LNCaP clone FGC (cell line): ENCODE measurements around the gene CXCL11.
A peak's percentile ranks its signal among the peaks of the same experiment; 100 is the strongest.

ENCODE experiments used
- DNase-seq: peaks from one replicate; pipeline ENCODE4 v3.0.0-alpha.2; 2011; ENCODE audit warnings: low read depth
- H3K4me3 ChIP-seq: 2 replicates; pipeline ENCODE4 v1.5.1; 2011; ENCODE audit warnings: mild to moderate bottlenecking, low read depth, low read length, control low read depth
- TF ChIP-seq, protein P1 (sequence below): IDR thresholded peaks from 2 replicates; pipeline ENCODE4 v1.5.1; 2012; ENCODE audit warnings: mild to moderate bottlenecking; ENCODE audit not compliant: control insufficient read depth, insufficient read depth; ENCODE audit errors: extremely low read depth

CXCL11 gene

DNA sequence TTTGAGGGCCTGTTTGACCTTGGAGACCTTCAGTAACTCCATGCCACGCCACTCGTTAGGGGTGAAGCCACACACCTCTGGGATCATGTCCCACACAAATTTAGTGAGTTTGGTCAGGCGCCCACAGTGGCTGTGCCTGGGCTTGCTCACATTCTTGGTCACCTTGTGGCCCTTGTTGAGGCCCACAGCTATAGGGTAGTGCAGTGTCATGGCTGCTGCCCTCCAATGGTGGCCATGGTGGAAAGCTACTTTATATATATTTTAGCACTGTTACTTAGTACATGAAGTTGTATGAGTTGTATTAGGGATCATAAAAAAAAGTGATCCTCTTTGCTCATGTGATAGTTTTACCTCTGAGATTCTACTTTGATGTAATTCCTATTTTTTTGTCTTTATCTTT is 985 bp upstream of the CXCL11 start:
- TF ChIP-seq, protein P1, sequence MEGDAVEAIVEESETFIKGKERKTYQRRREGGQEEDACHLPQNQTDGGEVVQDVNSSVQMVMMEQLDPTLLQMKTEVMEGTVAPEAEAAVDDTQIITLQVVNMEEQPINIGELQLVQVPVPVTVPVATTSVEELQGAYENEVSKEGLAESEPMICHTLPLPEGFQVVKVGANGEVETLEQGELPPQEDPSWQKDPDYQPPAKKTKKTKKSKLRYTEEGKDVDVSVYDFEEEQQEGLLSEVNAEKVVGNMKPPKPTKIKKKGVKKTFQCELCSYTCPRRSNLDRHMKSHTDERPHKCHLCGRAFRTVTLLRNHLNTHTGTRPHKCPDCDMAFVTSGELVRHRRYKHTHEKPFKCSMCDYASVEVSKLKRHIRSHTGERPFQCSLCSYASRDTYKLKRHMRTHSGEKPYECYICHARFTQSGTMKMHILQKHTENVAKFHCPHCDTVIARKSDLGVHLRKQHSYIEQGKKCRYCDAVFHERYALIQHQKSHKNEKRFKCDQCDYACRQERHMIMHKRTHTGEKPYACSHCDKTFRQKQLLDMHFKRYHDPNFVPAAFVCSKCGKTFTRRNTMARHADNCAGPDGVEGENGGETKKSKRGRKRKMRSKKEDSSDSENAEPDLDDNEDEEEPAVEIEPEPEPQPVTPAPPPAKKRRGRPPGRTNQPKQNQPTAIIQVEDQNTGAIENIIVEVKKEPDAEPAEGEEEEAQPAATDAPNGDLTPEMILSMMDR, result no peak
- DNase-seq, result no peak
- no peak overlapping the region for H3K4me3 ChIP-seq

- TF ChIP-seq, protein P1, result no peak
- DNase-seq, result no peak
Measured at GRCh38 chr4:76035141-76035540, 729 bp downstream of the CXCL11 start.

GRCh38 chr4:76029300-76029699 is 6.6 kb downstream of the CXCL11 start:
- TF ChIP-seq, protein P1, result no peak
- no peak overlapping the region for H3K4me3 ChIP-seq
- no peak for DNase-seq

More at GRCh38 chr4:76035141-76035540, 729 bp downstream of the CXCL11 start:
- H3K4me3 ChIP-seq, result no peak overlapping the region

DNA sequence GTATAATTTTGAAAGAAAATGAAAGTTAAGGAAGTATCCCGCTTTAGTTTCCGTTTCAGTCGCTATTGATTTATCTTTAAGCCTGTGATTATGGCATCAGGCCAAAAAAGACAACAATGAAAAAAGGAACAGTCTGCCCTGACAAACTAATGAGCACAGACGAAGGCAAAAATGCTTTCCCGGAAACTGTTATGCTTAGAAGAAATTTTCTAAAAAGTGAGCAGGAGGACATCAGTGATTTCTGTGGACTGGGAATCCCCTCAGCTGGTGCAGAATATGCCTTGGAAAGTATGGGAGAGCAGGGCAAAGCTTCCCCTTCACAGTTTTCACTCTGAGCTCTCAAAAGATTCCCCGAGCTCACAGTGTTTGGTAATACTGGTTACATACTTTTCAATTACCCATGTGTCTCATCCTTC is 7.5 kb downstream of the CXCL11 start:
- DNase-seq, result no peak
- H3K4me3 ChIP-seq, result peak overlapping the region; percentile 17; the same call in 1 of the 2 replicates
- TF ChIP-seq, protein P1, result no peak

DNA sequence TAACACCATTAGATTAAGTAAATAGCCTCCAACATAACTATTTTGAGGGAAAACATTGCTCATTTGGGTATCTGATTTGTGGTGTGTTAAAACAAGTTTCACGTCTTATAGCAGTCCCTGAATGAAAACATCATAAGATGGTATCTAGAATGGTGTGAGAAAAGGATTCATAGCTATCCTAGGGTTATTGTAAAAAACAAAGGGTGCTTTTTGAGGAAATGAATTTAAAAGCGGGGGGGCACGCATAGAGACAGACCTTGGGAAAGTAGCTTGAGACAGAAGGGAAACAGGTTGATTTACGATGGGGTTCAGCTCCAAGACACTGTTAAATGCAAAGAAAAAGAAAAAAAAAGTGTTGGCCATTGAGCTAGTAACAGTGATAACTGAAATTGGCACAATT is 11.8 kb downstream of the CXCL11 start:
- no peak overlapping the region for H3K4me3 ChIP-seq
- TF ChIP-seq, protein P1, result no peak
- DNase-seq, result no peak

- DNase-seq, result no peak
- TF ChIP-seq, protein P1, result no peak
Measured at GRCh38 chr4:76023389-76023788, 12.5 kb downstream of the CXCL11 start, which contains the start of gene CXCL10. Gene CXCL10, minus strand, starts transcription at chr4:76023497. Its CDS starts 66 bp downstream, at chr4:76023431.

DNA sequence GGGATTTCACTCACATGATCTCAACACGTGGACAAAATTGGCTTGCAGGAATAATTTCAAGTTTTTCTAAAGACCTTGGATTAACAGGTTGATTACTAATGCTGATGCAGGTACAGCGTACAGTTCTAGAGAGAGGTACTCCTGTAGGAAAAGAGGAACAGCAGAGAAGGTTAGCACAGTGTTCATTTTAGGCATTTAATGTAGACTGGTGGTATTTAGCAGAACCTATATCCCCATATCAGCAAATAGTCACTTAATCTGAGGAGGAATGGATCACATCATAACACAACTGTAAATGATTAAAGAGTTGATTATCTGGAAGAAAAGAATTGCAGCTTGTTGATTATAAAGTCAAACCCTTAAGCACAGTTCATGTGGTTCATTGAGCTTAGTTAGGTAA is 13.2 kb downstream of the CXCL11 start:
- TF ChIP-seq, protein P1, result no peak
- DNase-seq, result no peak

More at GRCh38 chr4:76023389-76023788, 12.5 kb downstream of the CXCL11 start, which contains the start of gene CXCL10:
- no peak within 1 kb of the TSS for H3K4me3 ChIP-seq

More for the DNA sequence above, 13.2 kb downstream of the CXCL11 start:
- no peak overlapping the region for H3K4me3 ChIP-seq
